Measurements from ENCODE around the gene LSM7. TPM values are rescaled to one million over a fixed set of nuclear protein-coding genes. Genes with fewer than 3 reads are reported as not detected.

LSM7 gene
- total RNA-seq, 3 donors from 2014 or later: 95.1 to 188 (median 125) TPM

DNA sequence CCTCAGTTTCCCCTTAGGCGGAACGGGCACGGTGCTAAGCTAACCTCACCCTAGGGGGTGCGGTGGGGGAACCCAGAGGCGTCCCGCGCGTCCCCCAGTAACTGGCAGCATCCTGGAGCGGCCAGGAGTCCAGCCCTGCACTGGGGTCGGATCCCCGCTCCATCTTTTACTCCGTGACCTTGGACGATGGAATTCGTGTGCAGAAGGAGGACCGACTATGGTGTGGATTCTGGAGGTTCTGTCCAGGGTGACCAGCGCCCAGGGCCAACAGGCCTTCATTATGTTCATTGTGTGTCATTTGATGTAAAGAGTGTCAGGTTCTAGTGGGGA lies 728 bp upstream of the LSM7 start:
- H3K9me3 ChIP-seq: no peaks in the 10 kb centered on the region
- peak overlapping the region in 1 of 2 donors; percentile 87 for H3K27ac ChIP-seq
- TF ChIP-seq, protein P1, sequence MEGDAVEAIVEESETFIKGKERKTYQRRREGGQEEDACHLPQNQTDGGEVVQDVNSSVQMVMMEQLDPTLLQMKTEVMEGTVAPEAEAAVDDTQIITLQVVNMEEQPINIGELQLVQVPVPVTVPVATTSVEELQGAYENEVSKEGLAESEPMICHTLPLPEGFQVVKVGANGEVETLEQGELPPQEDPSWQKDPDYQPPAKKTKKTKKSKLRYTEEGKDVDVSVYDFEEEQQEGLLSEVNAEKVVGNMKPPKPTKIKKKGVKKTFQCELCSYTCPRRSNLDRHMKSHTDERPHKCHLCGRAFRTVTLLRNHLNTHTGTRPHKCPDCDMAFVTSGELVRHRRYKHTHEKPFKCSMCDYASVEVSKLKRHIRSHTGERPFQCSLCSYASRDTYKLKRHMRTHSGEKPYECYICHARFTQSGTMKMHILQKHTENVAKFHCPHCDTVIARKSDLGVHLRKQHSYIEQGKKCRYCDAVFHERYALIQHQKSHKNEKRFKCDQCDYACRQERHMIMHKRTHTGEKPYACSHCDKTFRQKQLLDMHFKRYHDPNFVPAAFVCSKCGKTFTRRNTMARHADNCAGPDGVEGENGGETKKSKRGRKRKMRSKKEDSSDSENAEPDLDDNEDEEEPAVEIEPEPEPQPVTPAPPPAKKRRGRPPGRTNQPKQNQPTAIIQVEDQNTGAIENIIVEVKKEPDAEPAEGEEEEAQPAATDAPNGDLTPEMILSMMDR (IDR thresholded peaks at IDR 0.05): no peak
- TF ChIP-seq POLR2A (IDR thresholded peaks at IDR 0.05) (no peak), POLR2AphosphoS5 (IDR thresholded peaks at IDR 0.05) (no peak)
- no peaks in the 10 kb centered on the region for H3K36me3 ChIP-seq
- peak overlapping the region; percentile 96 to 97 (median 97) for H3K4me3 ChIP-seq
- H3K4me1 ChIP-seq: peaks cover 12 to 15% of the 10 kb centered on the region in 2 donors
- no peak for DNase-seq (ENCODE audit: low spot score in 2 of 2)
- H3K27me3 ChIP-seq: no peaks in the 10 kb centered on the region
- intact Hi-C loops (cut with DNase I; ENCODE audit: low total_unique reads): no loop called here

DNA sequence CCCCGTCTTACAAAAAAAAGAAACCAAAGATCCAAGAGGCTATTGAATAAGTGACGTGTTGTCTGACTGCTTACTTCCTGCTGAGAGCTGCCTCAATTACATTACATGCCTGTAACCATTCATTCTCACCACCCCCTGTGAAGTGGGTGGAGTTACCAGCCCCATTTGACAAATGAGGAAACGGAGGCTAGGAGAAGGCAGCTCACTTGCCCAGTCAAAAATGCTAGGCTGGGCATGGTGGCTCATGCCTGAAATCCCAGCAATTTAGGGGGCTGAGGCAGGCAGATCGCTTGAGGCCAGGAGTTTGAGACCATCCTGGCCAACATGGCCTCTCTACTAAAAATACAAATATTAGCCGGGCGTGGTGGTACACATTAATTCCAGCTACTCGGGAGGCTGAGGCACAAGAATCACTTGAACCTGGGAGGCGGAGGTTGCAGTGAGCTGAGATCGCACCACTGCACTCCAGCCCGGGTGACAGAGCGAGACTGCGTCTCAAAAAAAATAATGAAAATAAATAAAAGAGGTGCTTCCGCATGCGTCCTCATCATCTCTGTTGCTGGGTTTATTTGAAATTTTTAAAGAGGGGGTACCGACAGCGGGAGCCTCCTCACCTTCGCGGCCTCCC lies 499 bp downstream of the LSM7 start:
- H3K27me3 ChIP-seq: no peaks in the 10 kb centered on the region
- H3K36me3 ChIP-seq: no peaks in the 10 kb centered on the region
- peak overlapping the region; percentile 87 to 91 for H3K27ac ChIP-seq
- H3K9me3 ChIP-seq: no peaks in the 10 kb centered on the region
- intact Hi-C loops (cut with DNase I; ENCODE audit: low total_unique reads): no loop called here
- TF ChIP-seq POLR2A (IDR thresholded peaks at IDR 0.05): no peak
- TF ChIP-seq, protein P1 (IDR thresholded peaks at IDR 0.05): no peak
- no peak for TF ChIP-seq POLR2AphosphoS5 (IDR thresholded peaks at IDR 0.05)
- peaks cover 12 to 15% of the 10 kb centered on the region in 2 donors for H3K4me1 ChIP-seq
- DNase-seq (ENCODE audit: low spot score in 2 of 2): no peak
- peak overlapping the region; percentile 96 to 97 (median 97) for H3K4me3 ChIP-seq

GRCh38 chr19:2326699-2327360 lies 1.6 kb downstream of the LSM7 start:
- Histone ChIP-seq H3K36me3 (no peaks in the 10 kb centered on the region), H3K4me3 (peak overlapping the region in 1 of 3 donors; percentile 97), H3K9me3 (no peaks in the 10 kb centered on the region), H3K27me3 (no peaks in the 10 kb centered on the region), H3K4me1 (peaks cover 7 to 9% of the 10 kb centered on the region in 2 donors), H3K27ac (no peak overlapping the region)
- DNase-seq (ENCODE audit: low spot score in 2 of 2): no peak
- TF ChIP-seq, protein P1 (IDR thresholded peaks at IDR 0.05): no peak
- TF ChIP-seq POLR2AphosphoS5 (IDR thresholded peaks at IDR 0.05): no peak
- no peak for TF ChIP-seq POLR2A (IDR thresholded peaks at IDR 0.05)
- intact Hi-C loops (cut with DNase I; ENCODE audit: low total_unique reads): no loop called here

- Histone ChIP-seq H3K27me3 (no peaks in the 10 kb centered on the region), H3K4me3 (no peak overlapping the region), H3K4me1 (peaks cover 7 to 9% of the 10 kb centered on the region in 2 donors), H3K36me3 (no peaks in the 10 kb centered on the region), H3K27ac (no peak overlapping the region), H3K9me3 (no peaks in the 10 kb centered on the region)
- TF ChIP-seq POLR2AphosphoS5 (IDR thresholded peaks at IDR 0.05): no peak
- TF ChIP-seq POLR2A (IDR thresholded peaks at IDR 0.05): no peak
- TF ChIP-seq, protein P1 (IDR thresholded peaks at IDR 0.05): no peak
- DNase-seq (ENCODE audit: low spot score in 2 of 2): no peak
- intact Hi-C loops (cut with DNase I; ENCODE audit: low total_unique reads): no loop called here
These were observed 2.9 kb downstream of the LSM7 start for GRCh38 chr19:2325281-2326046.

Data from breast epithelium (tissue), 4 donors.